Psoas muscle (tissue), 8 donors: ENCODE data around the gene STRAP. TPM values are rescaled to one million over a fixed set of nuclear protein-coding genes. Genes with fewer than 3 reads are reported as not detected.

Source experiments
- ATAC-seq, 4 donors: fragments of 200-7000 bp; cut with Tn5 transposase; one replicate each; pipeline ENCODE4 v1.9.1; 2020; ENCODE audit warnings: moderate library complexity in 3 of 4, mild to moderate bottlenecking in 2 of 4
- DNase-seq, 2 donors: peaks; one replicate each; pipeline ENCODE4 v3.0.0-alpha.2; 2020
- H3K27ac ChIP-seq: fragments of 200-600 bp; one replicate; pipeline ENCODE4 v1.8.0; 2022
- H3K27me3 ChIP-seq, 3 donors: fragments of 200-600 bp in 1 of 3; one replicate each; pipeline versions ENCODE4 v1.6.1 to v1.8.0; 2013 to 2022; ENCODE audit warnings: low read length in 2 of 3, mild to moderate bottlenecking in 2 of 3, moderate library complexity in 1 of 3; ENCODE audit not compliant: insufficient read depth in 3 of 3
- H3K36me3 ChIP-seq, 2 donors: fragments of 200-600 bp in 1 of 2; one replicate each; pipeline versions ENCODE4 v1.6.1 to v1.8.0; 2013 to 2022; ENCODE audit warnings: low read depth in 1 of 2, mild to moderate bottlenecking in 1 of 2, moderate library complexity in 1 of 2; ENCODE audit not compliant: insufficient read depth in 1 of 2
- H3K4me1 ChIP-seq: fragments of 200-600 bp; one replicate; pipeline ENCODE4 v1.8.0; 2022
- H3K4me3 ChIP-seq: fragments of 200-600 bp; one replicate; pipeline ENCODE4 v1.8.0; 2022; ENCODE audit warnings: mild to moderate bottlenecking
- H3K9me3 ChIP-seq: fragments of 200-600 bp; one replicate; pipeline ENCODE4 v1.8.0; 2022
- CTCF ChIP-seq: fragments of 200-600 bp; IDR thresholded peaks from one replicate; pipeline ENCODE4 v1.8.0; 2022; ENCODE audit warnings: antibody characterized with exemption
- WGBS, 3 donors: extraction: QIAGEN DNeasy Blood & Tissue Kit; methylation state at CpG; one replicate each; pipeline versions ENCODE4 v1.1.6 to v1.1.7; 2013; 5-methylcytosine and 5-hydroxymethylcytosine counted together
- intact Hi-C, 2 donors: fragments of 100-400 bp; cut with DNase I; formaldehyde crosslinking; loops; one replicate each; pipeline versions ENCODE4 v1.11.0 to v1.14.2; 2022
- polyA plus RNA-seq, 3 donors: library from polyadenylated mRNA; stranded (reverse); fragments of 200-250 nt; gene quantifications; one replicate each; pipeline ENCODE4 v1.2.3, GENCODE V29; 2013
- total RNA-seq, 4 donors: library from RNA; stranded (reverse); fragmentation: NEBNext Ultra II Directional in 2 of 4; extraction: Animal tissue kit (Norgen Biotek cat#: 25700) in 2 of 4; gene quantifications; one replicate each; pipeline versions ENCODE4 v1.2.1 to v1.2.4, GENCODE V29; 2021 to 2023
- donor health status: healthy with polysubstance abuse.
- donor health status: DM: no; HTN: no; CAD: no; lungs with moderate emphysema.
- donor health status: Bipolar disorder and iron deficiency.
- donor health status: healthy.
- donor health status: DM: yes; HTN: yes; CAD: no.
- donor health status: DM: no; HTN: no; CAD: no.
- donor health status: DM: no; HTN: no; CAD: no.
- donor health status: DM: yes; HTN: yes; CAD: no.

The STRAP gene
- total and polyA plus RNA-seq, 7 donors = 94.3 to 224 (median 153) TPM

- Histone ChIP-seq H3K4me3 (no peak overlapping the region), H3K4me1 (no peaks in the 10 kb centered on the region), H3K9me3 (no peaks in the 10 kb centered on the region), H3K36me3 (no peaks in the 10 kb centered on the region), H3K27ac (no peak overlapping the region), H3K27me3 (no peaks in the 10 kb centered on the region)
- ATAC-seq = no peak
- no peak for DNase-seq
- TF ChIP-seq CTCF = no peak
- 91 to 94% (median 92%) methylated on average over 7 of the region's 7 CpGs for WGBS, 3 donors
- intact Hi-C loops = no loop called here
Measured at GRCh38 chr12:15918066-15918465, 35.9 kb downstream of the STRAP start.

- Histone ChIP-seq H3K27ac (no peak overlapping the region), H3K4me1 (no peaks in the 10 kb centered on the region), H3K9me3 (no peaks in the 10 kb centered on the region), H3K4me3 (no peak overlapping the region), H3K36me3 (no peaks in the 10 kb centered on the region), H3K27me3 (no peaks in the 10 kb centered on the region)
- no peak for ATAC-seq
- DNase-seq = no peak
- no peak for TF ChIP-seq CTCF
- WGBS, 3 donors = 85 to 90% (median 87%) methylated on average over 2 of the region's 2 CpGs
- intact Hi-C loops = no loop called here
Measured at GRCh38 chr12:15919418-15919817, 37.2 kb downstream of the STRAP start.

GRCh38 chr12:15924956-15925355, 42.8 kb downstream of the STRAP start:
- no peak for ATAC-seq
- H3K4me3 ChIP-seq = no peak overlapping the region
- WGBS, 3 donors = 95 to 100% (median 96%) methylated on average over 1 of the region's 1 CpG
- H3K9me3 ChIP-seq = no peaks in the 10 kb centered on the region
- H3K27ac ChIP-seq = no peak overlapping the region
- DNase-seq = no peak
- H3K36me3 ChIP-seq = no peaks in the 10 kb centered on the region
- H3K27me3 ChIP-seq = no peaks in the 10 kb centered on the region
- peaks cover 12% of the 10 kb centered on the region for H3K4me1 ChIP-seq
- TF ChIP-seq CTCF = no peak
- intact Hi-C loops = no loop called here

GRCh38 chr12:15928346-15928745, 46.2 kb downstream of the STRAP start:
- Histone ChIP-seq H3K27me3 (no peaks in the 10 kb centered on the region), H3K27ac (no peak overlapping the region), H3K4me3 (no peak overlapping the region), H3K9me3 (no peaks in the 10 kb centered on the region), H3K4me1 (peaks cover 12% of the 10 kb centered on the region), H3K36me3 (no peaks in the 10 kb centered on the region)
- DNase-seq (no peak), ATAC-seq (peak; percentile 47 to 67 (median 58))
- TF ChIP-seq CTCF = no peak
- 29 to 72% (median 41%) methylated on average over 2 of the region's 2 CpGs for WGBS, 3 donors
- intact Hi-C loops = no loop called here

- DNase-seq = no peak
- Histone ChIP-seq H3K4me3 (no peak overlapping the region), H3K4me1 (peaks cover 12% of the 10 kb centered on the region), H3K27me3 (no peaks in the 10 kb centered on the region), H3K9me3 (no peaks in the 10 kb centered on the region), H3K36me3 (no peaks in the 10 kb centered on the region), H3K27ac (no peak overlapping the region)
- peak in 3 of 4 donors; percentile 13 to 54 (median 48) for ATAC-seq
- TF ChIP-seq CTCF = no peak
- 41 to 61% (median 43%) methylated on average over 10 of the region's 10 CpGs for WGBS, 3 donors
- intact Hi-C loops = no loop called here
Measured at GRCh38 chr12:15928870-15929571, 46.8 kb downstream of the STRAP start.
